SKM-1 (cell line): Measurements from ENCODE around the gene ARHGAP26.

Experiments
- DNase-seq: peaks from one replicate; lab custom pipeline; 2025; ENCODE audit not compliant: unreplicated experiment; lab: John Stamatoyannopoulos, UW

The ARHGAP26 gene

GRCh38 chr5:142782976-142783530, 12.9 kb downstream of the ARHGAP26 start:
- DNase-seq, result no peak

- no peak for DNase-seq
These were observed 13.6 kb downstream of the ARHGAP26 start for GRCh38 chr5:142783601-142784341.

- no peak for DNase-seq
These were observed 14.3 kb downstream of the ARHGAP26 start for GRCh38 chr5:142784401-142784955.

- no peak for DNase-seq
These were observed 15.0 kb downstream of the ARHGAP26 start for GRCh38 chr5:142785206-142785605.

- no peak for DNase-seq
These were observed 19.0 kb downstream of the ARHGAP26 start for GRCh38 chr5:142789206-142789605.

GRCh38 chr5:142792012-142792864, 22.1 kb downstream of the ARHGAP26 start:
- DNase-seq, result no peak

GRCh38 chr5:142792865-142793232, 22.7 kb downstream of the ARHGAP26 start:
- no peak for DNase-seq

GRCh38 chr5:142794537-142794936, 24.4 kb downstream of the ARHGAP26 start:
- no peak for DNase-seq

GRCh38 chr5:142795251-142795650, 25.1 kb downstream of the ARHGAP26 start:
- DNase-seq, result peak; percentile 48

- DNase-seq, result no peak
These were observed 26.4 kb downstream of the ARHGAP26 start for GRCh38 chr5:142796492-142797109.

GRCh38 chr5:142797420-142797819, 27.2 kb downstream of the ARHGAP26 start:
- DNase-seq, result no peak

GRCh38 chr5:142798099-142798770, 28.1 kb downstream of the ARHGAP26 start:
- peak; percentile 99 for DNase-seq

- no peak for DNase-seq
These were observed 30.8 kb downstream of the ARHGAP26 start for GRCh38 chr5:142800776-142801494.

- no peak for DNase-seq
These were observed 31.3 kb downstream of the ARHGAP26 start for GRCh38 chr5:142801495-142801871.

GRCh38 chr5:142803428-142804125, 33.4 kb downstream of the ARHGAP26 start:
- peak; percentile 95 for DNase-seq

- DNase-seq, result no peak
These were observed 35.2 kb downstream of the ARHGAP26 start for GRCh38 chr5:142805339-142805738.

GRCh38 chr5:142806841-142807267, 36.7 kb downstream of the ARHGAP26 start:
- DNase-seq, result no peak

GRCh38 chr5:142807372-142807911, 37.3 kb downstream of the ARHGAP26 start:
- no peak for DNase-seq
